GM19240 (cell line): Measurements from ENCODE around the gene NAA10.
A peak's percentile ranks its signal among the peaks of the same experiment; 100 is the strongest.

Experiments
- DNase-seq: peaks from one replicate; pipeline ENCODE4 v3.0.0; 2011; ENCODE audit warnings: low spot score; ENCODE audit not compliant: insufficient read length

The NAA10 gene

GRCh38 chrX:153966841-153967535 lies 32.2 kb upstream of the NAA10 start:
- DNase-seq = no peak

- no peak for DNase-seq
These were observed 31.4 kb upstream of the NAA10 start for GRCh38 chrX:153966283-153966688.

GRCh38 chrX:153965406-153965805 lies 30.6 kb upstream of the NAA10 start:
- no peak for DNase-seq

GRCh38 chrX:153964105-153964504 lies 29.3 kb upstream of the NAA10 start:
- no peak for DNase-seq

- no peak for DNase-seq
These were observed 28.7 kb upstream of the NAA10 start for GRCh38 chrX:153963546-153963945.

- no peak for DNase-seq
These were observed 26.5 kb upstream of the NAA10 start for GRCh38 chrX:153961292-153961691.

GRCh38 chrX:153960786-153961185 lies 25.9 kb upstream of the NAA10 start:
- no peak for DNase-seq

GRCh38 chrX:153960077-153960476 lies 25.2 kb upstream of the NAA10 start:
- no peak for DNase-seq

GRCh38 chrX:153959649-153960048 lies 24.8 kb upstream of the NAA10 start:
- no peak for DNase-seq

GRCh38 chrX:153958605-153959004 lies 23.8 kb upstream of the NAA10 start:
- no peak for DNase-seq

GRCh38 chrX:153957224-153957623 lies 22.4 kb upstream of the NAA10 start:
- no peak for DNase-seq

GRCh38 chrX:153956044-153956907 lies 21.4 kb upstream of the NAA10 start:
- no peak for DNase-seq

- no peak for DNase-seq
These were observed 20.4 kb upstream of the NAA10 start for GRCh38 chrX:153955228-153955732.

GRCh38 chrX:153954558-153955227 lies 19.9 kb upstream of the NAA10 start:
- no peak for DNase-seq

GRCh38 chrX:153953892-153954557 lies 19.2 kb upstream of the NAA10 start:
- no peak for DNase-seq

GRCh38 chrX:153953342-153953830 lies 18.5 kb upstream of the NAA10 start:
- peak; percentile 65 for DNase-seq

GRCh38 chrX:153952373-153953026 lies 17.7 kb upstream of the NAA10 start:
- DNase-seq = no peak

- no peak for DNase-seq
These were observed 17.0 kb upstream of the NAA10 start for GRCh38 chrX:153951683-153952372.

GRCh38 chrX:153950127-153950526 lies 15.3 kb upstream of the NAA10 start:
- DNase-seq = no peak
